Stimulated activated CD4-positive, alpha-beta T cell treated with anti-CD3 and anti-CD28 coated beads, Interleukin-1b, Interleukin-23, amount 100 ng/mL, for 4 hours (primary cell): ENCODE results near the gene PLK3.
"Not testable (repeated sequence)": the region's sequence is repeated elsewhere in the genome, so short reads cannot be mapped to it uniquely, and the experiment has no call there.

Experiments used
- DNase-seq, 2 donors: peaks; one replicate each; pipeline ENCODE4 v3.0.0-alpha.2; 2020; ENCODE audit warnings: low read depth in 2 of 2

PLK3 gene

GRCh38 chr1:44828003-44828651, 27.9 kb downstream of the PLK3 start:
- no peak for DNase-seq

GRCh38 chr1:44828841-44829440, 28.8 kb downstream of the PLK3 start:
- no peak for DNase-seq

GRCh38 chr1:44829506-44830384, 29.6 kb downstream of the PLK3 start:
- no peak for DNase-seq

- no peak for DNase-seq
These were observed 30.7 kb downstream of the PLK3 start for GRCh38 chr1:44830900-44831304.

GRCh38 chr1:44831516-44831915, 31.3 kb downstream of the PLK3 start:
- no peak for DNase-seq

GRCh38 chr1:44832056-44832705, 32.0 kb downstream of the PLK3 start:
- no peak for DNase-seq

- DNase-seq: no peak
These were observed 34.2 kb downstream of the PLK3 start for GRCh38 chr1:44834328-44834727.

GRCh38 chr1:44835738-44836675, 35.8 kb downstream of the PLK3 start:
- DNase-seq: peak; percentile 81 to 85

- not testable (repeated sequence) for DNase-seq
These were observed 38.1 kb downstream of the PLK3 start for GRCh38 chr1:44838294-44838693.

GRCh38 chr1:44839576-44839975, 39.4 kb downstream of the PLK3 start:
- DNase-seq: no peak

GRCh38 chr1:44842486-44842861, 42.3 kb downstream of the PLK3 start:
- DNase-seq: no peak

- DNase-seq: peak in 1 of 2 donors; percentile 15
These were observed 42.9 kb downstream of the PLK3 start, which contains the start of gene PTCH2 for GRCh38 chr1:44842862-44843655. Gene PTCH2 (minus strand): TSS chr1:44843253. CDS start chr1:44842932, 321 bp downstream.

GRCh38 chr1:44846985-44847384, 46.8 kb downstream of the PLK3 start:
- DNase-seq: no peak

GRCh38 chr1:44847845-44848244, 47.7 kb downstream of the PLK3 start:
- DNase-seq: no peak

GRCh38 chr1:44848456-44849181, 48.4 kb downstream of the PLK3 start:
- no peak for DNase-seq

- no peak for DNase-seq
These were observed 49.5 kb downstream of the PLK3 start for GRCh38 chr1:44849575-44850132.

- no peak for DNase-seq
These were observed 51.1 kb downstream of the PLK3 start for GRCh38 chr1:44851308-44851707.

GRCh38 chr1:44853201-44853600, 53.0 kb downstream of the PLK3 start:
- DNase-seq: no peak

GRCh38 chr1:44854970-44855369, 54.8 kb downstream of the PLK3 start:
- no peak for DNase-seq
